ENCODE results near the gene GPR153.

The GPR153 gene

DNA sequence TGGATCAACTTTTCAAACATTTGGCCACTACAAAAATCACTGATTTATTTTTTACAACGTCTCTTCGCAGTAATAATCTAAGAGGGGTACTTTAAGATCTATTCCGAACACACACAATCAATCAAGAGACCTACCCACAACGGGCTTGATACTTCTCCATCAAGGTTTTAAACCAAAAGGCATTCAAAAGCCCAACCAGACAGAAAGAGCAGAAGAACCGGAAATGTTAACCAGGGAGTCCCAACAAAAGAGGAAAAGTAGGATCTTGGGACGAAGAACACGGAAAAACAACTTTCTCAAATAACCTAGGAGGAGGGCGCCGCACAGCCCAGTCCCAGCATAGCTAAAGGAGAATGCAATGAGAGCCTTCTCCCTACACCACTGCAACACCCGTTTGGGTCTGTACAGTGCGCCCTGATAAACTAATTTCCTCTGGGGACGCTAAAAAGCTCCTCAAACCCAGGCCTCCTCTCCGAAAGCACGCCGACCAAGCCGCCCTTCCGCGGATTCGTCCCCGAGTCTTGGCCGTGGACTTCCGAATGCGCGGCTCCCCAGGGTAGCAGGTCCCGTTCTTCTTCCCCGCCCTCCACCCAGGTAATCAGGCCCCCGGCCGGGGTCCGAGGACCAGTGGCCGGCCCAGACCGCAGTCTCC is 62.1 kb downstream of the GPR153 start:
- peak; percentile 24 to 47 (median 28) for DNase-seq

GRCh38 chr1:6197746-6198427 is 63.0 kb downstream of the GPR153 start:
- peak; percentile 46 to 47 (median 47) for DNase-seq
